Kidney (tissue), 14 donors: ENCODE data around the gene ASCL1. TPM values are rescaled to one million over a fixed set of nuclear protein-coding genes. Genes with fewer than 3 reads are reported as not detected.

Experiments
- DNase-seq, 5 donors: peaks; one replicate each; pipeline ENCODE4 v3.0.0-alpha.2; 2013 to 2020
- FAIRE-seq: peaks from 2 replicates; lab custom pipeline; 2012; peaks lifted over from hg19 to GRCh38; lab: Jason Lieb, UNC
- H3K27ac ChIP-seq, 2 donors: one replicate each; pipeline ENCODE4 v1.7.0; 2013; ENCODE audit warnings: low read depth in 2 of 2, low read length in 2 of 2, inconsistent platforms in 1 of 2
- H3K27me3 ChIP-seq: one replicate; pipeline ENCODE4 v1.7.1; 2013; ENCODE audit warnings: low read length, inconsistent platforms; ENCODE audit not compliant: control insufficient read depth, insufficient read depth
- H3K36me3 ChIP-seq, 3 donors: one replicate each; pipeline versions ENCODE4 v1.7.0 to v1.7.1; 2013; ENCODE audit warnings: low read length in 3 of 3, control low read depth in 1 of 3, inconsistent platforms in 1 of 3; ENCODE audit not compliant: insufficient read depth in 3 of 3, control insufficient read depth in 2 of 3
- H3K4me1 ChIP-seq, 3 donors: one replicate each; pipeline versions ENCODE4 v1.7.0 to v1.7.1; 2013; ENCODE audit warnings: low read length in 3 of 3, inconsistent platforms in 1 of 3, low read depth in 1 of 3; ENCODE audit not compliant: control insufficient read depth in 2 of 3, insufficient read depth in 2 of 3
- H3K4me3 ChIP-seq, 3 donors: one replicate each; pipeline versions ENCODE4 v1.7.0 to v1.8.1; 2013; ENCODE audit warnings: low read length in 3 of 3, control low read depth in 1 of 3, inconsistent platforms in 1 of 3
- H3K9ac ChIP-seq, 3 donors: one replicate each; pipeline versions ENCODE4 v1.7.0 to v1.7.1; 2013; ENCODE audit warnings: low read length in 3 of 3, control low read depth in 1 of 3, inconsistent platforms in 1 of 3
- H3K9me3 ChIP-seq, 3 donors: one replicate each; pipeline versions ENCODE4 v1.7.0 to v1.7.1; 2013; ENCODE audit warnings: low read length in 3 of 3, control low read depth in 1 of 3, inconsistent platforms in 1 of 3; ENCODE audit not compliant: control insufficient read depth in 2 of 3, insufficient read depth in 1 of 3
- CTCF ChIP-seq: IDR thresholded peaks from 3 replicates; pipeline ENCODE4 v1.5.1; 2012; ENCODE audit warnings: mild to moderate bottlenecking, moderate library complexity, borderline replicate concordance; ENCODE audit not compliant: insufficient read depth; ENCODE audit errors: extremely low read depth
- intact Hi-C: fragments of 100-400 bp; cut with DNase I; formaldehyde crosslinking; loops from one replicate; pipeline ENCODE4 v1.11.1; 2022
- polyA plus RNA-seq: library from polyadenylated mRNA; stranded (reverse); fragments of 350-450 nt; fragmentation: Illumina TruSeq; extraction: RNeasy Lipid Tissue Mini Kit (QIAGEN cat#74804); gene quantifications from one replicate; pipeline ENCODE4 v1.2.3, GENCODE V29; 2014; ENCODE audit warnings: low read depth, low replicate concordance; ENCODE audit not compliant: insufficient read depth
- total RNA-seq: library from RNA; stranded (reverse); fragmentation: NEBNext Ultra II Directional; extraction: Animal tissue kit (Norgen Biotek cat#: 25700); gene quantifications from one replicate; pipeline ENCODE4 v1.2.1, GENCODE V29; 2021
- donor health status: control.
- donor health status: control.
- donor health status: control.
- donor health status: control.
- donor health status: control.
- donor health status: DM: yes; HTN: yes; CAD: no.
- donor health status: Normal renal cell carcinoma (clear cell type).

ASCL1 gene
- total and polyA plus RNA-seq, 2 donors from 2014 or later, result not detected

- no peaks in the 10 kb centered on the region for H3K36me3 ChIP-seq
- H3K9ac ChIP-seq, result no peak overlapping the region
- no peak for DNase-seq
- peaks cover 0 to 10% (median 7%) of the 10 kb centered on the region in 3 donors for H3K9me3 ChIP-seq
- peaks cover 0 to 7% (median 0%) of the 10 kb centered on the region in 3 donors for H3K4me1 ChIP-seq
- peaks cover 75% of the 10 kb centered on the region for H3K27me3 ChIP-seq
- TF ChIP-seq CTCF, result no peak
- no peak overlapping the region for H3K4me3 ChIP-seq
- no peak for FAIRE-seq
- intact Hi-C loops, result no loop called here
- H3K27ac ChIP-seq, result no peak overlapping the region
Measured at GRCh38 chr12:102961466-102961855, 4.0 kb downstream of the ASCL1 start.

GRCh38 chr12:102962532-102962931 is 5.1 kb downstream of the ASCL1 start:
- peaks cover 76% of the 10 kb centered on the region for H3K27me3 ChIP-seq
- no peak for DNase-seq
- peaks cover 0 to 7% (median 0%) of the 10 kb centered on the region in 3 donors for H3K4me1 ChIP-seq
- no peak overlapping the region for H3K27ac ChIP-seq
- H3K9ac ChIP-seq, result no peak overlapping the region
- FAIRE-seq, result no peak
- peaks cover 0 to 10% (median 7%) of the 10 kb centered on the region in 3 donors for H3K9me3 ChIP-seq
- TF ChIP-seq CTCF, result no peak
- H3K4me3 ChIP-seq, result no peak overlapping the region
- no peaks in the 10 kb centered on the region for H3K36me3 ChIP-seq
- intact Hi-C loops, result no loop called here

GRCh38 chr12:102962986-102963385 is 5.5 kb downstream of the ASCL1 start:
- H3K9me3 ChIP-seq, result peaks cover 0 to 10% (median 7%) of the 10 kb centered on the region in 3 donors
- peaks cover 76% of the 10 kb centered on the region for H3K27me3 ChIP-seq
- H3K4me3 ChIP-seq, result no peak overlapping the region
- no peak overlapping the region for H3K9ac ChIP-seq
- DNase-seq (no peak), FAIRE-seq (no peak)
- no peak for TF ChIP-seq CTCF
- intact Hi-C loops, result no loop called here
- H3K27ac ChIP-seq, result no peak overlapping the region
- peaks cover 0 to 7% (median 0%) of the 10 kb centered on the region in 3 donors for H3K4me1 ChIP-seq
- H3K36me3 ChIP-seq, result no peaks in the 10 kb centered on the region

GRCh38 chr12:102963796-102964195 is 6.3 kb downstream of the ASCL1 start:
- peaks cover 0 to 2% (median 0%) of the 10 kb centered on the region in 3 donors for H3K4me1 ChIP-seq
- peaks cover 76% of the 10 kb centered on the region for H3K27me3 ChIP-seq
- intact Hi-C loops, result no loop called here
- DNase-seq, result no peak
- no peak for FAIRE-seq
- H3K4me3 ChIP-seq, result no peak overlapping the region
- no peaks in the 10 kb centered on the region for H3K36me3 ChIP-seq
- no peak overlapping the region for H3K9ac ChIP-seq
- H3K9me3 ChIP-seq, result peaks cover 0 to 10% (median 7%) of the 10 kb centered on the region in 3 donors
- no peak for TF ChIP-seq CTCF
- no peak overlapping the region for H3K27ac ChIP-seq
